ENCODE measurements around the gene PHF2. TPM values are rescaled to one million over a fixed set of nuclear protein-coding genes. Genes with fewer than 3 reads are reported as not detected.

The PHF2 gene
- total and polyA plus RNA-seq, 2 experiments from 2014 or later, result 4.3 to 11.8 TPM

- Histone ChIP-seq H4K20me1 (replicated peaks; ENCODE audit: insufficient read depth) (no peaks in the 10 kb centered on the region), H3K27ac (ENCODE audit: low read depth) (no peak overlapping the region), H3K4me3 (no peak overlapping the region), H3K4me2 (no peak overlapping the region), H3K4me1 (ENCODE audit: insufficient read depth) (no peaks in the 10 kb centered on the region), H3K27me3 (ENCODE audit: insufficient read depth) (no peaks in the 10 kb centered on the region), H3F3A (replicated peaks; ENCODE audit: low read depth) (no peaks in the 10 kb centered on the region), H2AFZ (no peak overlapping the region), H3K36me3 (ENCODE audit: insufficient read depth) (no peaks in the 10 kb centered on the region), H3K9me2 (ENCODE audit: insufficient read depth) (no peaks in the 10 kb centered on the region), H3K79me2 (replicated peaks; ENCODE audit: insufficient read depth) (no peaks in the 10 kb centered on the region)
- H3K4me1 Mint-ChIP-seq, result no peaks in the 10 kb centered on the region
- no peak overlapping the region for H3K4me3 Mint-ChIP-seq
- ATAC-seq, result no peak
- H3K27me3 Mint-ChIP-seq (ENCODE audit: insufficient read depth, low read depth, poor library complexity), result peaks cover 8% of the 10 kb centered on the region
- no peaks in the 10 kb centered on the region for H3K36me3 Mint-ChIP-seq (ENCODE audit: low read depth)
- H3K27ac Mint-ChIP-seq, result no peak overlapping the region
- no peak for DNase-seq (ENCODE audit: low spot score)
- TF ChIP-seq, protein P1, sequence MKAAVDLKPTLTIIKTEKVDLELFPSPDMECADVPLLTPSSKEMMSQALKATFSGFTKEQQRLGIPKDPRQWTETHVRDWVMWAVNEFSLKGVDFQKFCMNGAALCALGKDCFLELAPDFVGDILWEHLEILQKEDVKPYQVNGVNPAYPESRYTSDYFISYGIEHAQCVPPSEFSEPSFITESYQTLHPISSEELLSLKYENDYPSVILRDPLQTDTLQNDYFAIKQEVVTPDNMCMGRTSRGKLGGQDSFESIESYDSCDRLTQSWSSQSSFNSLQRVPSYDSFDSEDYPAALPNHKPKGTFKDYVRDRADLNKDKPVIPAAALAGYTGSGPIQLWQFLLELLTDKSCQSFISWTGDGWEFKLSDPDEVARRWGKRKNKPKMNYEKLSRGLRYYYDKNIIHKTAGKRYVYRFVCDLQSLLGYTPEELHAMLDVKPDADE (IDR thresholded peaks at IDR 0.05), result no peak
- TF ChIP-seq STAT1 (IDR thresholded peaks at IDR 0.05; ENCODE audit: unreplicated experiment) (no peak), CREB1 (CRISPR knock-in tag; IDR thresholded peaks at IDR 0.05; ENCODE audit: low read depth) (no peak), JUNB (IDR thresholded peaks at IDR 0.05; ENCODE audit: unreplicated experiment) (no peak), ZNF331 (CRISPR knock-in tag; IDR thresholded peaks at IDR 0.05; ENCODE audit: low read depth) (no peak), ZNF114 (CRISPR knock-in tag; IDR thresholded peaks at IDR 0.05) (no peak), EZH2 (IDR thresholded peaks at IDR 0.05; ENCODE audit: low read depth, unreplicated experiment) (no peak), NANOG (IDR thresholded peaks at IDR 0.05; ENCODE audit: borderline replicate concordance) (no peak), POLR2AphosphoS5 (IDR thresholded peaks at IDR 0.05; ENCODE audit: low read depth) (no peak), EZH2phosphoT487 (IDR thresholded peaks at IDR 0.05; ENCODE audit: unreplicated experiment) (no peak)
- TF ChIP-seq, protein P2, sequence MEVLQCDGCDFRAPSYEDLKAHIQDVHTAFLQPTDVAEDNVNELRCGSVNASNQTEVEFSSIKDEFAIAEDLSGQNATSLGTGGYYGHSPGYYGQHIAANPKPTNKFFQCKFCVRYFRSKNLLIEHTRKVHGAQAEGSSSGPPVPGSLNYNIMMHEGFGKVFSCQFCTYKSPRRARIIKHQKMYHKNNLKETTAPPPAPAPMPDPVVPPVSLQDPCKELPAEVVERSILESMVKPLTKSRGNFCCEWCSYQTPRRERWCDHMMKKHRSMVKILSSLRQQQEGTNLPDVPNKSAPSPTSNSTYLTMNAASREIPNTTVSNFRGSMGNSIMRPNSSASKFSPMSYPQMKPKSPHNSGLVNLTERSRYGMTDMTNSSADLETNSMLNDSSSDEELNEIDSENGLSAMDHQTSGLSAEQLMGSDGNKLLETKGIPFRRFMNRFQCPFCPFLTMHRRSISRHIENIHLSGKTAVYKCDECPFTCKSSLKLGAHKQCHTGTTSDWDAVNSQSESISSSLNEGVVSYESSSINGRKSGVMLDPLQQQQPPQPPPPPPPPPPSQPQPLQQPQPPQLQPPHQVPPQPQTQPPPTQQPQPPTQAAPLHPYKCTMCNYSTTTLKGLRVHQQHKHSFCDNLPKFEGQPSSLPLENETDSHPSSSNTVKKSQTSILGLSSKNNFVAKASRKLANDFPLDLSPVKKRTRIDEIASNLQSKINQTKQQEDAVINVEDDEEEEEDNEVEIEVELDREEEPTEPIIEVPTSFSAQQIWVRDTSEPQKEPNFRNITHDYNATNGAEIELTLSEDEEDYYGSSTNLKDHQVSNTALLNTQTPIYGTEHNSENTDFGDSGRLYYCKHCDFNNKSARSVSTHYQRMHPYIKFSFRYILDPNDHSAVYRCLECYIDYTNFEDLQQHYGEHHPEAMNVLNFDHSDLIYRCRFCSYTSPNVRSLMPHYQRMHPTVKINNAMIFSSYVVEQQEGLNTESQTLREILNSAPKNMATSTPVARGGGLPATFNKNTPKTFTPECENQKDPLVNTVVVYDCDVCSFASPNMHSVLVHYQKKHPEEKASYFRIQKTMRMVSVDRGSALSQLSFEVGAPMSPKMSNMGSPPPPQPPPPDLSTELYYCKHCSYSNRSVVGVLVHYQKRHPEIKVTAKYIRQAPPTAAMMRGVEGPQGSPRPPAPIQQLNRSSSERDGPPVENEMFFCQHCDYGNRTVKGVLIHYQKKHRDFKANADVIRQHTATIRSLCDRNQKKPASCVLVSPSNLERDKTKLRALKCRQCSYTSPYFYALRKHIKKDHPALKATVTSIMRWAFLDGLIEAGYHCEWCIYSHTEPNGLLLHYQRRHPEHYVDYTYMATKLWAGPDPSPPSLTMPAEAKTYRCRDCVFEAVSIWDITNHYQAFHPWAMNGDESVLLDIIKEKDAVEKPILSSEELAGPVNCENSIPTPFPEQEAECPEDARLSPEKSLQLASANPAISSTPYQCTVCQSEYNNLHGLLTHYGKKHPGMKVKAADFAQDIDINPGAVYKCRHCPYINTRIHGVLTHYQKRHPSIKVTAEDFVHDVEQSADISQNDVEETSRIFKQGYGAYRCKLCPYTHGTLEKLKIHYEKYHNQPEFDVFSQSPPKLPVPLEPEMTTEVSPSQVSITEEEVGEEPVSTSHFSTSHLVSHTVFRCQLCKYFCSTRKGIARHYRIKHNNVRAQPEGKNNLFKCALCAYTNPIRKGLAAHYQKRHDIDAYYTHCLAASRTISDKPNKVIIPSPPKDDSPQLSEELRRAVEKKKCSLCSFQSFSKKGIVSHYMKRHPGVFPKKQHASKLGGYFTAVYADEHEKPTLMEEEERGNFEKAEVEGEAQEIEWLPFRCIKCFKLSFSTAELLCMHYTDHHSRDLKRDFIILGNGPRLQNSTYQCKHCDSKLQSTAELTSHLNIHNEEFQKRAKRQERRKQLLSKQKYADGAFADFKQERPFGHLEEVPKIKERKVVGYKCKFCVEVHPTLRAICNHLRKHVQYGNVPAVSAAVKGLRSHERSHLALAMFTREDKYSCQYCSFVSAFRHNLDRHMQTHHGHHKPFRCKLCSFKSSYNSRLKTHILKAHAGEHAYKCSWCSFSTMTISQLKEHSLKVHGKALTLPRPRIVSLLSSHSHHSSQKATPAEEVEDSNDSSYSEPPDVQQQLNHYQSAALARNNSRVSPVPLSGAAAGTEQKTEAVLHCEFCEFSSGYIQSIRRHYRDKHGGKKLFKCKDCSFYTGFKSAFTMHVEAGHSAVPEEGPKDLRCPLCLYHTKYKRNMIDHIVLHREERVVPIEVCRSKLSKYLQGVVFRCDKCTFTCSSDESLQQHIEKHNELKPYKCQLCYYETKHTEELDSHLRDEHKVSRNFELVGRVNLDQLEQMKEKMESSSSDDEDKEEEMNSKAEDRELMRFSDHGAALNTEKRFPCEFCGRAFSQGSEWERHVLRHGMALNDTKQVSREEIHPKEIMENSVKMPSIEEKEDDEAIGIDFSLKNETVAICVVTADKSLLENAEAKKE (CRISPR knock-in tag; IDR thresholded peaks at IDR 0.05), result no peak
- TF ChIP-seq, protein P3, sequence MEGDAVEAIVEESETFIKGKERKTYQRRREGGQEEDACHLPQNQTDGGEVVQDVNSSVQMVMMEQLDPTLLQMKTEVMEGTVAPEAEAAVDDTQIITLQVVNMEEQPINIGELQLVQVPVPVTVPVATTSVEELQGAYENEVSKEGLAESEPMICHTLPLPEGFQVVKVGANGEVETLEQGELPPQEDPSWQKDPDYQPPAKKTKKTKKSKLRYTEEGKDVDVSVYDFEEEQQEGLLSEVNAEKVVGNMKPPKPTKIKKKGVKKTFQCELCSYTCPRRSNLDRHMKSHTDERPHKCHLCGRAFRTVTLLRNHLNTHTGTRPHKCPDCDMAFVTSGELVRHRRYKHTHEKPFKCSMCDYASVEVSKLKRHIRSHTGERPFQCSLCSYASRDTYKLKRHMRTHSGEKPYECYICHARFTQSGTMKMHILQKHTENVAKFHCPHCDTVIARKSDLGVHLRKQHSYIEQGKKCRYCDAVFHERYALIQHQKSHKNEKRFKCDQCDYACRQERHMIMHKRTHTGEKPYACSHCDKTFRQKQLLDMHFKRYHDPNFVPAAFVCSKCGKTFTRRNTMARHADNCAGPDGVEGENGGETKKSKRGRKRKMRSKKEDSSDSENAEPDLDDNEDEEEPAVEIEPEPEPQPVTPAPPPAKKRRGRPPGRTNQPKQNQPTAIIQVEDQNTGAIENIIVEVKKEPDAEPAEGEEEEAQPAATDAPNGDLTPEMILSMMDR (conservative IDR thresholded peaks at IDR 0.05; ENCODE audit: low read depth in 2 of 2), result no peak
- TF ChIP-seq, protein P4, sequence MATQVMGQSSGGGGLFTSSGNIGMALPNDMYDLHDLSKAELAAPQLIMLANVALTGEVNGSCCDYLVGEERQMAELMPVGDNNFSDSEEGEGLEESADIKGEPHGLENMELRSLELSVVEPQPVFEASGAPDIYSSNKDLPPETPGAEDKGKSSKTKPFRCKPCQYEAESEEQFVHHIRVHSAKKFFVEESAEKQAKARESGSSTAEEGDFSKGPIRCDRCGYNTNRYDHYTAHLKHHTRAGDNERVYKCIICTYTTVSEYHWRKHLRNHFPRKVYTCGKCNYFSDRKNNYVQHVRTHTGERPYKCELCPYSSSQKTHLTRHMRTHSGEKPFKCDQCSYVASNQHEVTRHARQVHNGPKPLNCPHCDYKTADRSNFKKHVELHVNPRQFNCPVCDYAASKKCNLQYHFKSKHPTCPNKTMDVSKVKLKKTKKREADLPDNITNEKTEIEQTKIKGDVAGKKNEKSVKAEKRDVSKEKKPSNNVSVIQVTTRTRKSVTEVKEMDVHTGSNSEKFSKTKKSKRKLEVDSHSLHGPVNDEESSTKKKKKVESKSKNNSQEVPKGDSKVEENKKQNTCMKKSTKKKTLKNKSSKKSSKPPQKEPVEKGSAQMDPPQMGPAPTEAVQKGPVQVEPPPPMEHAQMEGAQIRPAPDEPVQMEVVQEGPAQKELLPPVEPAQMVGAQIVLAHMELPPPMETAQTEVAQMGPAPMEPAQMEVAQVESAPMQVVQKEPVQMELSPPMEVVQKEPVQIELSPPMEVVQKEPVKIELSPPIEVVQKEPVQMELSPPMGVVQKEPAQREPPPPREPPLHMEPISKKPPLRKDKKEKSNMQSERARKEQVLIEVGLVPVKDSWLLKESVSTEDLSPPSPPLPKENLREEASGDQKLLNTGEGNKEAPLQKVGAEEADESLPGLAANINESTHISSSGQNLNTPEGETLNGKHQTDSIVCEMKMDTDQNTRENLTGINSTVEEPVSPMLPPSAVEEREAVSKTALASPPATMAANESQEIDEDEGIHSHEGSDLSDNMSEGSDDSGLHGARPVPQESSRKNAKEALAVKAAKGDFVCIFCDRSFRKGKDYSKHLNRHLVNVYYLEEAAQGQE (IDR thresholded peaks at IDR 0.05; ENCODE audit: unreplicated experiment), result no peak
- H3K9me3 Mint-ChIP-seq, result no peaks in the 10 kb centered on the region
These were observed 78.1 kb downstream of the PHF2 start for GRCh38 chr9:93654351-93654961.
